HEK293 (cell line): ENCODE measurements around the gene EBF3.

Experiments
- ELK4 ChIP-seq: IDR thresholded peaks from 2 replicates; pipeline ENCODE4 v1.6.1; 2011; ENCODE audit warnings: mild to moderate bottlenecking, low read depth, low read length, borderline replicate concordance
- FEZF1 ChIP-seq: fragments of 450-650 bp; formaldehyde crosslinking; IDR thresholded peaks from 2 replicates; pipeline ENCODE4 v1.5.1; 2016; ENCODE audit warnings: missing biosample characterization, missing genetic modification characterization
- KLF7 ChIP-seq: fragments of 450-650 bp; formaldehyde crosslinking; IDR thresholded peaks from 2 replicates; pipeline ENCODE4 v1.5.1; 2016; ENCODE audit warnings: missing biosample characterization, missing genetic modification characterization, borderline replicate concordance
- ZNF24 ChIP-seq: fragments of 450-650 bp; formaldehyde crosslinking; IDR thresholded peaks from 2 replicates; pipeline ENCODE4 v1.5.1; 2016; ENCODE audit warnings: missing biosample characterization, missing genetic modification characterization
- ZNF433 ChIP-seq: fragments of 450-650 bp; formaldehyde crosslinking; IDR thresholded peaks from 2 replicates; pipeline ENCODE4 v1.5.1; 2016; ENCODE audit warnings: missing biosample characterization, missing genetic modification characterization, low read depth

GRCh38 chr10:129935102-129935866 lies 28.8 kb downstream of the EBF3 start:
- TF ChIP-seq ZNF24 (tag by site-specific recombination) (no peak), ELK4 (no peak), ZNF433 (no peak), FEZF1 (no peak), KLF7 (tag by site-specific recombination) (no peak)
